ENCODE data around the gene TRIM37. TPM values are rescaled to one million over a fixed set of nuclear protein-coding genes. Genes with fewer than 3 reads are reported as not detected.

Gene TRIM37
- total and polyA plus RNA-seq, 4 donors, result 5.4 to 12.9 (median 8.1) TPM

DNA sequence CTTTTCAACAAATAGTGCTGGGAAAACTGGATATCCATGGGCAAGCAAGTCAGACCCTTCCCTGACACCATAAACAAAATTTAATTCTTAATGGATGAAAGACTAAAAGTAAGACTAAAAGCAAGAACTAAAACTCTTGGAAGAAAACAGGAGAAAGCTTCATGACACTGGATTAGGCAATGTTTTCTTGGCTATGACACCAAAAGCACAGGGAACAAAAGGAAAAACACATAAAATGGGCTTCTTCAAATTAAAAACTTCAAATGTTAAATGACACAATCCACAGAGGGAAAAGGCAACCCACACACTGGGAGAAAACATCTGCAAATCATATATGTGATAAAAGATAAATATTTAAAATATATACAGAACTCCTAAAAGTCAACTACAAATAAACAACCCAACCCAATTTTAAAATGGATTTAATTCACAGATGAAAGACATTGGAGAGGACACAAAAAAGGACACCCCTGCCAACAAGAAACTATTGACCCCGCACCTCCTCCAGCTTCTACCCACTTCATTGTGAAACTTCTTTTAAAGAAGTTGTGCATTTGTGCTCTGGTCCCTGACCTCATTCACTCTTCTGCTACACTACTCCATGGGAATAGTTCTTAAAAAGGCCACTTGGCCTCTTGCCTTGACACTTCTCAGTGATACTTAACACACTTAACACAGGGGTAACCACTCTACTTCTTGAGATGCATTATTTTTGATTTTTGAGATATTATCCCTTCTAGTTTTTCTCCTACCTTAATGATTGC is 80.3 kb downstream of the TRIM37 start:
- Histone ChIP-seq H3K27ac (ENCODE audit: low read depth in 1 of 2, low read length in 2 of 2) (no peak overlapping the region), H3K4me3 (ENCODE audit: low read depth in 1 of 3, low read length in 3 of 3) (no peak overlapping the region), H3K9ac (ENCODE audit: low read depth in 1 of 2, low read length in 2 of 2) (no peak overlapping the region), H3K9me3 (ENCODE audit: control insufficient read depth in 4 of 4, low read length in 3 of 4) (no peaks in the 10 kb centered on the region), H3K27me3 (ENCODE audit: control insufficient read depth in 4 of 4, insufficient read depth in 4 of 4, low read length in 3 of 4) (no peaks in the 10 kb centered on the region), H3K4me1 (ENCODE audit: control insufficient read depth in 4 of 4, insufficient read depth in 4 of 4, low read length in 3 of 4) (peaks cover 0 to 3% (median 0%) of the 10 kb centered on the region in 4 donors), H3K36me3 (ENCODE audit: control insufficient read depth in 4 of 4, insufficient read depth in 3 of 4, low read depth in 1 of 4, low read length in 3 of 4) (peaks cover 0 to 9% (median 3%) of the 10 kb centered on the region in 4 donors)
- WGBS, result 95% methylated on average over 1 of the region's 1 CpG
- DNase-seq (ENCODE audit: low spot score), result no peak
- TF ChIP-seq HNF4G (IDR thresholded peaks at IDR 0.05) (no peak), RAD21 (IDR thresholded peaks at IDR 0.05) (no peak), SP1 (IDR thresholded peaks at IDR 0.05) (no peak), GABPA (IDR thresholded peaks at IDR 0.05 in 1 of 2, conservative IDR thresholded peaks at IDR 0.05 in 1 of 2) (no peak), RXRA (IDR thresholded peaks at IDR 0.05) (no peak), FOXA1 (IDR thresholded peaks at IDR 0.05) (no peak), YY1 (IDR thresholded peaks at IDR 0.05) (no peak), JUND (IDR thresholded peaks at IDR 0.05) (no peak), TAF1 (conservative IDR thresholded peaks at IDR 0.05) (no peak), FOXA2 (IDR thresholded peaks at IDR 0.05) (no peak), EGR1 (IDR thresholded peaks at IDR 0.05; ENCODE audit: low read depth in 2 of 2) (no peak), HNF4A (conservative IDR thresholded peaks at IDR 0.05) (no peak)
- TF ChIP-seq, protein P1, sequence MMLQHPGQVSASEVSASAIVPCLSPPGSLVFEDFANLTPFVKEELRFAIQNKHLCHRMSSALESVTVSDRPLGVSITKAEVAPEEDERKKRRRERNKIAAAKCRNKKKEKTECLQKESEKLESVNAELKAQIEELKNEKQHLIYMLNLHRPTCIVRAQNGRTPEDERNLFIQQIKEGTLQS (IDR thresholded peaks at IDR 0.05), result no peak
- TF ChIP-seq, protein P2, sequence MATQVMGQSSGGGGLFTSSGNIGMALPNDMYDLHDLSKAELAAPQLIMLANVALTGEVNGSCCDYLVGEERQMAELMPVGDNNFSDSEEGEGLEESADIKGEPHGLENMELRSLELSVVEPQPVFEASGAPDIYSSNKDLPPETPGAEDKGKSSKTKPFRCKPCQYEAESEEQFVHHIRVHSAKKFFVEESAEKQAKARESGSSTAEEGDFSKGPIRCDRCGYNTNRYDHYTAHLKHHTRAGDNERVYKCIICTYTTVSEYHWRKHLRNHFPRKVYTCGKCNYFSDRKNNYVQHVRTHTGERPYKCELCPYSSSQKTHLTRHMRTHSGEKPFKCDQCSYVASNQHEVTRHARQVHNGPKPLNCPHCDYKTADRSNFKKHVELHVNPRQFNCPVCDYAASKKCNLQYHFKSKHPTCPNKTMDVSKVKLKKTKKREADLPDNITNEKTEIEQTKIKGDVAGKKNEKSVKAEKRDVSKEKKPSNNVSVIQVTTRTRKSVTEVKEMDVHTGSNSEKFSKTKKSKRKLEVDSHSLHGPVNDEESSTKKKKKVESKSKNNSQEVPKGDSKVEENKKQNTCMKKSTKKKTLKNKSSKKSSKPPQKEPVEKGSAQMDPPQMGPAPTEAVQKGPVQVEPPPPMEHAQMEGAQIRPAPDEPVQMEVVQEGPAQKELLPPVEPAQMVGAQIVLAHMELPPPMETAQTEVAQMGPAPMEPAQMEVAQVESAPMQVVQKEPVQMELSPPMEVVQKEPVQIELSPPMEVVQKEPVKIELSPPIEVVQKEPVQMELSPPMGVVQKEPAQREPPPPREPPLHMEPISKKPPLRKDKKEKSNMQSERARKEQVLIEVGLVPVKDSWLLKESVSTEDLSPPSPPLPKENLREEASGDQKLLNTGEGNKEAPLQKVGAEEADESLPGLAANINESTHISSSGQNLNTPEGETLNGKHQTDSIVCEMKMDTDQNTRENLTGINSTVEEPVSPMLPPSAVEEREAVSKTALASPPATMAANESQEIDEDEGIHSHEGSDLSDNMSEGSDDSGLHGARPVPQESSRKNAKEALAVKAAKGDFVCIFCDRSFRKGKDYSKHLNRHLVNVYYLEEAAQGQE (IDR thresholded peaks at IDR 0.05), result no peak
- TF ChIP-seq, protein P3, sequence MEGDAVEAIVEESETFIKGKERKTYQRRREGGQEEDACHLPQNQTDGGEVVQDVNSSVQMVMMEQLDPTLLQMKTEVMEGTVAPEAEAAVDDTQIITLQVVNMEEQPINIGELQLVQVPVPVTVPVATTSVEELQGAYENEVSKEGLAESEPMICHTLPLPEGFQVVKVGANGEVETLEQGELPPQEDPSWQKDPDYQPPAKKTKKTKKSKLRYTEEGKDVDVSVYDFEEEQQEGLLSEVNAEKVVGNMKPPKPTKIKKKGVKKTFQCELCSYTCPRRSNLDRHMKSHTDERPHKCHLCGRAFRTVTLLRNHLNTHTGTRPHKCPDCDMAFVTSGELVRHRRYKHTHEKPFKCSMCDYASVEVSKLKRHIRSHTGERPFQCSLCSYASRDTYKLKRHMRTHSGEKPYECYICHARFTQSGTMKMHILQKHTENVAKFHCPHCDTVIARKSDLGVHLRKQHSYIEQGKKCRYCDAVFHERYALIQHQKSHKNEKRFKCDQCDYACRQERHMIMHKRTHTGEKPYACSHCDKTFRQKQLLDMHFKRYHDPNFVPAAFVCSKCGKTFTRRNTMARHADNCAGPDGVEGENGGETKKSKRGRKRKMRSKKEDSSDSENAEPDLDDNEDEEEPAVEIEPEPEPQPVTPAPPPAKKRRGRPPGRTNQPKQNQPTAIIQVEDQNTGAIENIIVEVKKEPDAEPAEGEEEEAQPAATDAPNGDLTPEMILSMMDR (IDR thresholded peaks at IDR 0.05; ENCODE audit: low read depth, low read length, missing input control), result no peak
- TF ChIP-seq, protein P4, sequence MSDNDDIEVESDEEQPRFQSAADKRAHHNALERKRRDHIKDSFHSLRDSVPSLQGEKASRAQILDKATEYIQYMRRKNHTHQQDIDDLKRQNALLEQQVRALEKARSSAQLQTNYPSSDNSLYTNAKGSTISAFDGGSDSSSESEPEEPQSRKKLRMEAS (IDR thresholded peaks at IDR 0.05), result no peak
- TF ChIP-seq, protein P5, sequence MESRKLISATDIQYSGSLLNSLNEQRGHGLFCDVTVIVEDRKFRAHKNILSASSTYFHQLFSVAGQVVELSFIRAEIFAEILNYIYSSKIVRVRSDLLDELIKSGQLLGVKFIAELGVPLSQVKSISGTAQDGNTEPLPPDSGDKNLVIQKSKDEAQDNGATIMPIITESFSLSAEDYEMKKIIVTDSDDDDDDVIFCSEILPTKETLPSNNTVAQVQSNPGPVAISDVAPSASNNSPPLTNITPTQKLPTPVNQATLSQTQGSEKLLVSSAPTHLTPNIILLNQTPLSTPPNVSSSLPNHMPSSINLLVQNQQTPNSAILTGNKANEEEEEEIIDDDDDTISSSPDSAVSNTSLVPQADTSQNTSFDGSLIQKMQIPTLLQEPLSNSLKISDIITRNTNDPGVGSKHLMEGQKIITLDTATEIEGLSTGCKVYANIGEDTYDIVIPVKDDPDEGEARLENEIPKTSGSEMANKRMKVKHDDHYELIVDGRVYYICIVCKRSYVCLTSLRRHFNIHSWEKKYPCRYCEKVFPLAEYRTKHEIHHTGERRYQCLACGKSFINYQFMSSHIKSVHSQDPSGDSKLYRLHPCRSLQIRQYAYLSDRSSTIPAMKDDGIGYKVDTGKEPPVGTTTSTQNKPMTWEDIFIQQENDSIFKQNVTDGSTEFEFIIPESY (IDR thresholded peaks at IDR 0.05), result no peak

Data from liver (tissue), 9 donors.